ENCODE data around the gene UHMK1.
"Not testable (repeated sequence)": the region's sequence is repeated elsewhere in the genome, so short reads cannot be mapped to it uniquely, and the experiment has no call there.

UHMK1 gene

GRCh38 chr1:162568802-162569201, 71.2 kb downstream of the UHMK1 start:
- DNase-seq, result no peak

- no peak for DNase-seq
Measured at GRCh38 chr1:162570718-162571117, 73.1 kb downstream of the UHMK1 start.

GRCh38 chr1:162571121-162571520, 73.5 kb downstream of the UHMK1 start:
- not testable (repeated sequence) for DNase-seq

GRCh38 chr1:162571696-162572095, 74.1 kb downstream of the UHMK1 start:
- no peak for DNase-seq

- DNase-seq, result no peak
Measured at GRCh38 chr1:162573136-162573535, 75.5 kb downstream of the UHMK1 start.

GRCh38 chr1:162578071-162578700, 80.6 kb downstream of the UHMK1 start:
- DNase-seq, result no peak

GRCh38 chr1:162578936-162579335, 81.3 kb downstream of the UHMK1 start:
- DNase-seq, result no peak

Data from effector CD4-positive, alpha-beta T cell (primary cell).